GM21360 (cell line): ENCODE results near the gene RBFOX1.

Experiments used
- ATAC-seq: cut with Tn5 transposase; IDR thresholded peaks from one replicate; pipeline ENCODE4 v1.9.1; 2021; ENCODE audit warnings: mild to moderate bottlenecking, moderate library complexity; ENCODE audit not compliant: unreplicated experiment

Gene RBFOX1

GRCh38 chr16:7651803-7652570 is 319.3 kb downstream of the RBFOX1 start:
- ATAC-seq = no peak

GRCh38 chr16:7653746-7654461 is 321.3 kb downstream of the RBFOX1 start:
- no peak for ATAC-seq

GRCh38 chr16:7675628-7676027 is 343.0 kb downstream of the RBFOX1 start:
- no peak for ATAC-seq

- no peak for ATAC-seq
These were observed 347.7 kb downstream of the RBFOX1 start for GRCh38 chr16:7680296-7680695.

- ATAC-seq = no peak
These were observed 356.2 kb downstream of the RBFOX1 start for GRCh38 chr16:7688811-7689210.

DNA sequence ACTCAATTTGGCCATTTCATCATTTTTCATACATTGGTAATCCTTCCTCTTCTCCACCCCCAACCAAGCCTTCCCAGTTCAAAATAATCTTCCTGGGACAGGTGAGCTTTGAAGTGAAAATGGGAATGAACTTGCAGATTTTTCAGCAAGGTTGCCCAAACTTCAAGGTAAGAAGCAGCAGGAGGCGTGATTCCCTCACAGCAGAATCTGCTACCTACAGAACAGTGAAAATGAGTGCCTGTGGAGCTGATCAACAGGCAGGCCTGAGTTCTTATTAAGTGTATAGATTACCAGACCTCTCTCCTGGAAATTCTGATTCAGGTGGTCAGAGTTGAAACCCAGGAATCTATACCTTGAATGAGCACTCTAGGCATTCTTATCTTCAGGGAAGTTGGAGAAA is 356.6 kb downstream of the RBFOX1 start:
- no peak for ATAC-seq

DNA sequence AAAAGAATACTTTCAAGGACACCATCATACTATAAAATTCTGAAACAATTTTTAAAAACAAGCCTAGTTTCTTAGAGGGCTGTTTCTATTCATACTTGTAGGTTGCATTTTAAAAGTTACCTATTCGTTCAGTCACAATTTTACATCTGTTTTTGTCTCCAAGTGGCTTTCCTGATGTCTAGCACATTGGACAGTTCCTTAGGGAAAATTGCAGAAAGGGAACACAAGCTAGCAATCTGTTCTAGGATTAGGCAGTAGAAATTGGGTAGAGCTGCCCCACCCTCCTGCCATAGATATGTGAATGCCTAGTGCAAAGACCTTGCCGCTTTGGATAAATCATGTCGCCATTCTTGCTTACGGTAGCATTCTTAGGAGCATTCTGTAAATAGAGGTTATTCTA is 358.9 kb downstream of the RBFOX1 start:
- ATAC-seq = no peak

DNA sequence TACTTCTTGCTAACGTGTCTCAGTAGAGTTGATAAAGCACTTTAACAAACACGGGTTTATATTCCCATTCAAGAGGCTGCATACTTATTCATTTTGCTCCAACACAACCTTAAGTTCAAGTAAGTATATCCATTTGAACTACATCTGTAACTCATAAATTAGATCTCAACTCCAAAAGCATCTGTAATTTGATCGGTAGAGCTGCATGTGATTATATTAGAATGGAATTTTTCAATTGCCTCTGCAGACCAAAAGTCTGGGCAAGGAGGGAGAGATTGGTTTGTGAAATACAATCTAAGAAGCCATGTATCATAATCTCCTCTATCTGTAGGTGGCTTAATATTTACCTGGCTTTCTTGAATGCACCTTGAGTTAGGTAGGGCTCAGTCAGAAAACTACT is 371.0 kb downstream of the RBFOX1 start:
- no peak for ATAC-seq

DNA sequence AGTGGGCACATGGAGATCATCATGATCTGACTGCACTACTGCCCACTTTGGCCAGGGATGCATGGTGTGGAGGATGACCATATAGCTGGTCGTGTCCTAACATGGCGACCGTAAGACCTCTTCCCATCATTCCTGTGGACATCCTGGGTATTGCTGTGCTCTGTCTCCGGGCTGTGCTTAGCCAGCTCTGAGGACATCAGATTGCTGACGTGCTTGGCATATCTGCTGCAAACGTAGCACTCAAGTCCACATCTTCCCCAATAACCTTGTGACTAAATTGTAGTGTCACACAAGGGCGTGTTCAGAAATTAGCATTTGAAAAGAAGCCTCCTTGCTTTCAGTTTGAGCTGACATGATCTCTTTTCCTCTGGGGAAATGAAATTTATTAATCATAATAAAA is 373.2 kb downstream of the RBFOX1 start:
- no peak for ATAC-seq

DNA sequence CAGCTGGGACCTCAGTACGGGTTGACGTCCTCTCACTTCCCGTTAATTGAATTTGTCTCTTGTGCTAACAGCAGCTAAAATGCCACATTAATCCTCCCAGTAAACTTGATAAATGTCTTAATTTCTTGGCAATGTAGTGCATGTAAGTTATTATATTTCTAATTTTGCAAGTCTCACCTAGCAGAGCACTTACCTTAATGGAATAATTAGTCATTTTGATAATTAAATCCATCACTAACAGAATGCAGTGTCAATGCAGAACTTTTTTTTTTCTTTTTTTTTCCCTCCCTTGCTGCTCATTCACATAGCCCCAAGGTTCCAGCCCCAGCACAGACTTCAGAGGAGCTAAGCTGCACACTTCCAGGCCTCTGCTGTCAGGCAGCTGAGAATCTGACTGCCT is 376.5 kb downstream of the RBFOX1 start:
- no peak for ATAC-seq

DNA sequence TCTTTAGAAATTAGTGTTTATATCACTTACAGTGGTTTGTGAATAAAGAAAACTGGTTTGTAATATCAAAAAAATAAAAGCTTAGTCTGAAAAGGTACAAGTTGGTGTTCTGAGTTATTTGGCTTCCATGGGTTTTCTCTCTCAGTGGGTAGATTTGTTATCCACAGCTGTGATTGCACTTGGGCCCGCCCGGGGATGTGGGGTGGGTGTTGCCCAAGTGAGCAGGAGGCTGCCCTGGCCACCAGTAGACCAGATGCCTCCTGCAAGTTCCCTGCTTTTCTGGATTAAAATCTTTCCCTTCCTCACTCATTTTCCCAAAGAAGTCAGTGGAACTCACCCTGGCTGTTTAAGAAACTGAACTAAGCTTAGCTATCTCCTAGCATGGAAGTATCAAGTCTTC is 380.6 kb downstream of the RBFOX1 start:
- ATAC-seq = no peak

GRCh38 chr16:7714775-7715174 is 382.1 kb downstream of the RBFOX1 start:
- no peak for ATAC-seq

DNA sequence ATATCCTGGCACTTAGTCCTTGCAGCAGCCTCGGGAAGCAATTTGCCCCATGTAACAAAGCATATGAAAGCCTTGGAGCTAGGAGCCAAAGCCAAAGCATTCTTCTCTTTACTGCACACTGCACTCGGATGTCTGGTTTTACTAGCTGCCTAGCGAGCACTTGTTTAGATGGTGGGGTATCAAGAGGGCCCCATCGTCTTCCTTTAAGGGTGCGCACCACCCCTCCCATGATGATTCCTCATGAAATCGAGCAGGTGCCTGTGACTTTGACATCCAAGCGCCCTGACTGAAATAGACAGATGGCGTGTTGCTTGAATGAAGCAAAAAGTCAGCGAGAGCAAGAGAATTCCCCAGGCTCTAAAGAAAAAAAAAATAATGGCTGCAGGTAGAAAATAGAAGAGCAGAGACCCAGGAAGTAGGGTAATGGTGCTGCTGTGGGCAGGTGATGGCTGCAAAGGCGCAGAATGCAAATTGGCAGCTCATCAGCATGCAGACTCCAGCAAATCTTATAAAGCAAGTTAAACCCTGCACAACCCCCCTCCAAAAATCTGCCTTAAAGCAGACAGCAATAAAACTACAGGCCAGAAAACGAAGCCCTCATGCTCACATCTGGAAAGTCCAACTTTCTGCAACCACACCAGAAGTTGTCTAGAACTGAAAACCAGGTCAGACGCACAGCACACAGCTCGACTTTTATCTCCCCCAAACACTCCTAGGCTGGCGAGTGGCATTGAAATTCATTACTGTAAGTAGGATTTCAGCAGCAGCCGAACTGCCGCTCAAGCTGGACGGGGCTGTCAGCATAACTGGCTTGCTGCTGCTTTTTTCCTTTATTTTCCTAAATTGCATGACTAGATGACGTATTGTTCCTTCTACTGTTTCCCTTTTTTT is 384.3 kb downstream of the RBFOX1 start:
- no peak for ATAC-seq

DNA sequence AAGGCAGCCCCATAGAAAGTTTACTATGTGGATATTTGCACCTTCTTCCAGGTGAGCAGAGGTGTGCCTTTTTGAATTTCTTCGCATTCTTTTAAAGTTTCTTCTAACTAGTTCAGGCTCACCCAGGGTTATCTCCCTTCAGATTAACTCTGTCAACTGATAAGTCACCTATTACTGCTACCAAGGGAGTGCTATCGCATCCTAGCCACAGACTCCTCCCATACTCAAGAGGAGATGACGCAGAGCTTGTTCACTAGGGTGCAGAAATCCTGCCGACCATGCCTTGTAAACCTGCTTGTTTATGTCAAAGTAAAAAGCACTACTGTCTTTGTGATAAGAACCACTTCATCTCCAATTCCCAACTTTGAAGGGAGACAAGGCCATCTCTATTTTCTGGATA is 390.1 kb downstream of the RBFOX1 start:
- no peak for ATAC-seq

DNA sequence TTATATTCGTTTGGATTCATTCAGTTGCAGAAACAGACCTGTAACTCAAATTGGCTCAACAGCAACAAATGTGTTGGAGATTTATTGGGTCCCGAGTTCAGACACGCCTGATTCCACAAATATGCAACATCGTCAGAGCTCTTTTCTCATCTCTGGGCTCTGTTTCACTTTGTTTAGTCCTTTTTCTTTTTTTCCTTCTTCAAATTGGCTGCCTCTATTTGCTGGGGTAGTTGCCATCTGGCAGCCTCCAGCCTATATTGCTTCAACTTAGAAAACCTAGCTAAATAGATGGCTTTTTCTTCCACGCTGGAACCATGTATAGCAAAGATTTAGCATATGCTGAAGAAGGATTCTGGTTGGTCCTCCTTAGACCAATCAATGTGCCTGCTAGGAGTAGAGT is 398.5 kb downstream of the RBFOX1 start:
- ATAC-seq = no peak

- ATAC-seq = no peak
These were observed 403.6 kb downstream of the RBFOX1 start for GRCh38 chr16:7736138-7736665.

GRCh38 chr16:7742626-7743025 is 410.0 kb downstream of the RBFOX1 start:
- no peak for ATAC-seq

- ATAC-seq = no peak
These were observed 412.1 kb downstream of the RBFOX1 start for GRCh38 chr16:7744546-7745264.

- ATAC-seq = no peak
These were observed 412.6 kb downstream of the RBFOX1 start for GRCh38 chr16:7745276-7745675.

DNA sequence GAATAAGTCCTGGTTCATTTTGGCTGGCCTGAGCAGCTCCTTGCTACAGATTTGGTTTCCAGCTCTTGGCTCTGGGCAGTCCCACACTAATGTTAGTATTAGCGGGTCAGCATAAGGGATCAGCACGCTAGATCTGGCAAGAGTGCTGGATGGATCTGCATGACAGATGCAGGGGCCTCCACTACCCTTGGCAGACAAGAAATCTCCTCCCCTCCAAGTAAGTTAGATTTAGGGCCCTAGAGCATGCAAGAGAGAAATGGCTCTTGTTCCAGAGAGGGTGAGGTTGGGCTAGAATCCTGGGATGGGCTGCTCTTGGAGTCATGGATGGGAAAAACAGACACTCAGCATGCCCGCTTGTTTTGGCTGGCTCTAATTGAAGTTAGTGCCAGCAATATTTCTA is 414.3 kb downstream of the RBFOX1 start:
- ATAC-seq = no peak

DNA sequence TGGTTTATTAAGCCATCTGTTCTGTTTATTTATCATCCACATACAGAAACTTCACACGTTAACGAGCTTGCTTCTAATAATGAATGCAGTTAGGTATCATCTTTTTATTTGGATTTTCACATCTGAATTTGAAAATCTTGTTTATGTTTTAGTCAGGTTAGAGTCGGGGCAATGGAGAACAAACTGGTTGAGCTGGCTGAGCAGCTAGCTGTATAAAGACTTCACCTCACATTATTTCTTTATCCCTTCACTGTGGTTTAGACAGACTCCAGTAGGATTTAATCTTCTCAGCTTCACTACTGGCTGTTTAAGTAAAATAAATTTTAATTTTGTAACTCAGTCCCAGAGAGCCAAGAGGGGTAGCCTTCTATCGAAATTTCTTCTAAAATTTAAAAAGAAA is 415.9 kb downstream of the RBFOX1 start:
- ATAC-seq = no peak
